ENCODE results near the gene ARVCF.

Gene ARVCF

GRCh38 chr22:20046730-20047129, 30.1 kb upstream of the ARVCF start:
- H3K36me3 ChIP-seq (ENCODE audit: control insufficient read depth, insufficient read depth, low read length): peaks cover 14% of the 10 kb centered on the region
- H3K27ac ChIP-seq (ENCODE audit: low read depth, low read length): no peak overlapping the region
- H3K4me1 ChIP-seq (ENCODE audit: control insufficient read depth, insufficient read depth, low read length): no peaks in the 10 kb centered on the region
- H3K9ac ChIP-seq (ENCODE audit: low read length): no peak overlapping the region
- H3K4me3 ChIP-seq (ENCODE audit: low read length): no peak overlapping the region
- H3K27me3 ChIP-seq (ENCODE audit: control insufficient read depth, insufficient read depth, low read length): no peaks in the 10 kb centered on the region

- H3K9ac ChIP-seq (ENCODE audit: low read length): no peak overlapping the region
- no peaks in the 10 kb centered on the region for H3K27me3 ChIP-seq (ENCODE audit: control insufficient read depth, insufficient read depth, low read length)
- H3K4me3 ChIP-seq (ENCODE audit: low read length): no peak overlapping the region
- H3K4me1 ChIP-seq (ENCODE audit: control insufficient read depth, insufficient read depth, low read length): no peaks in the 10 kb centered on the region
- no peak overlapping the region for H3K27ac ChIP-seq (ENCODE audit: low read depth, low read length)
- peaks cover 14% of the 10 kb centered on the region for H3K36me3 ChIP-seq (ENCODE audit: control insufficient read depth, insufficient read depth, low read length)
Observed at GRCh38 chr22:20044495-20045151, 28.0 kb upstream of the ARVCF start.

- H3K9ac ChIP-seq (ENCODE audit: low read length): no peak overlapping the region
- H3K4me3 ChIP-seq (ENCODE audit: low read length): no peak overlapping the region
- no peaks in the 10 kb centered on the region for H3K4me1 ChIP-seq (ENCODE audit: control insufficient read depth, insufficient read depth, low read length)
- peaks cover 14% of the 10 kb centered on the region for H3K36me3 ChIP-seq (ENCODE audit: control insufficient read depth, insufficient read depth, low read length)
- no peaks in the 10 kb centered on the region for H3K27me3 ChIP-seq (ENCODE audit: control insufficient read depth, insufficient read depth, low read length)
- no peak overlapping the region for H3K27ac ChIP-seq (ENCODE audit: low read depth, low read length)
Observed at GRCh38 chr22:20043997-20044342, 27.3 kb upstream of the ARVCF start.

- H3K4me3 ChIP-seq (ENCODE audit: low read length): no peak overlapping the region
- no peaks in the 10 kb centered on the region for H3K27me3 ChIP-seq (ENCODE audit: control insufficient read depth, insufficient read depth, low read length)
- H3K36me3 ChIP-seq (ENCODE audit: control insufficient read depth, insufficient read depth, low read length): peaks cover 13% of the 10 kb centered on the region
- no peak overlapping the region for H3K9ac ChIP-seq (ENCODE audit: low read length)
- H3K27ac ChIP-seq (ENCODE audit: low read depth, low read length): no peak overlapping the region
- no peaks in the 10 kb centered on the region for H3K4me1 ChIP-seq (ENCODE audit: control insufficient read depth, insufficient read depth, low read length)
Observed at GRCh38 chr22:20043057-20043996, 26.7 kb upstream of the ARVCF start.

- peaks cover 16% of the 10 kb centered on the region for H3K36me3 ChIP-seq (ENCODE audit: control insufficient read depth, insufficient read depth, low read length)
- no peak overlapping the region for H3K4me3 ChIP-seq (ENCODE audit: low read length)
- H3K9ac ChIP-seq (ENCODE audit: low read length): no peak overlapping the region
- H3K4me1 ChIP-seq (ENCODE audit: control insufficient read depth, insufficient read depth, low read length): no peaks in the 10 kb centered on the region
- H3K27me3 ChIP-seq (ENCODE audit: control insufficient read depth, insufficient read depth, low read length): no peaks in the 10 kb centered on the region
- no peak overlapping the region for H3K27ac ChIP-seq (ENCODE audit: low read depth, low read length)
Observed at GRCh38 chr22:20040327-20041200, 23.9 kb upstream of the ARVCF start.

GRCh38 chr22:20039683-20040325, 23.2 kb upstream of the ARVCF start:
- H3K9ac ChIP-seq (ENCODE audit: low read length): no peak overlapping the region
- peaks cover 15% of the 10 kb centered on the region for H3K36me3 ChIP-seq (ENCODE audit: control insufficient read depth, insufficient read depth, low read length)
- no peak overlapping the region for H3K27ac ChIP-seq (ENCODE audit: low read depth, low read length)
- H3K4me3 ChIP-seq (ENCODE audit: low read length): no peak overlapping the region
- no peaks in the 10 kb centered on the region for H3K4me1 ChIP-seq (ENCODE audit: control insufficient read depth, insufficient read depth, low read length)
- H3K27me3 ChIP-seq (ENCODE audit: control insufficient read depth, insufficient read depth, low read length): no peaks in the 10 kb centered on the region

GRCh38 chr22:20038574-20038973, 22.0 kb upstream of the ARVCF start:
- Histone ChIP-seq H3K36me3 (ENCODE audit: control insufficient read depth, insufficient read depth, low read length) (peaks cover 8% of the 10 kb centered on the region), H3K4me1 (ENCODE audit: control insufficient read depth, insufficient read depth, low read length) (no peaks in the 10 kb centered on the region), H3K9ac (ENCODE audit: low read length) (no peak overlapping the region), H3K27me3 (ENCODE audit: control insufficient read depth, insufficient read depth, low read length) (no peaks in the 10 kb centered on the region), H3K27ac (ENCODE audit: low read depth, low read length) (no peak overlapping the region), H3K4me3 (ENCODE audit: low read length) (no peak overlapping the region)

- Histone ChIP-seq H3K27ac (ENCODE audit: low read depth, low read length) (no peak overlapping the region), H3K4me1 (ENCODE audit: control insufficient read depth, insufficient read depth, low read length) (no peaks in the 10 kb centered on the region), H3K27me3 (ENCODE audit: control insufficient read depth, insufficient read depth, low read length) (no peaks in the 10 kb centered on the region), H3K36me3 (ENCODE audit: control insufficient read depth, insufficient read depth, low read length) (peaks cover 5% of the 10 kb centered on the region), H3K4me3 (ENCODE audit: low read length) (no peak overlapping the region), H3K9ac (ENCODE audit: low read length) (no peak overlapping the region)
Observed at GRCh38 chr22:20037419-20037818, 20.8 kb upstream of the ARVCF start.

GRCh38 chr22:20036535-20037392, 20.1 kb upstream of the ARVCF start:
- H3K27ac ChIP-seq (ENCODE audit: low read depth, low read length): no peak overlapping the region
- no peak overlapping the region for H3K4me3 ChIP-seq (ENCODE audit: low read length)
- H3K27me3 ChIP-seq (ENCODE audit: control insufficient read depth, insufficient read depth, low read length): no peaks in the 10 kb centered on the region
- H3K4me1 ChIP-seq (ENCODE audit: control insufficient read depth, insufficient read depth, low read length): no peaks in the 10 kb centered on the region
- no peak overlapping the region for H3K9ac ChIP-seq (ENCODE audit: low read length)
- peaks cover 5% of the 10 kb centered on the region for H3K36me3 ChIP-seq (ENCODE audit: control insufficient read depth, insufficient read depth, low read length)

- H3K27me3 ChIP-seq (ENCODE audit: control insufficient read depth, insufficient read depth, low read length): no peaks in the 10 kb centered on the region
- H3K4me3 ChIP-seq (ENCODE audit: low read length): no peak overlapping the region
- no peaks in the 10 kb centered on the region for H3K4me1 ChIP-seq (ENCODE audit: control insufficient read depth, insufficient read depth, low read length)
- H3K9ac ChIP-seq (ENCODE audit: low read length): no peak overlapping the region
- peaks cover 7% of the 10 kb centered on the region for H3K36me3 ChIP-seq (ENCODE audit: control insufficient read depth, insufficient read depth, low read length)
- H3K27ac ChIP-seq (ENCODE audit: low read depth, low read length): no peak overlapping the region
Observed at GRCh38 chr22:20036084-20036482, 19.5 kb upstream of the ARVCF start.

- Histone ChIP-seq H3K27me3 (ENCODE audit: control insufficient read depth, insufficient read depth, low read length) (no peaks in the 10 kb centered on the region), H3K27ac (ENCODE audit: low read depth, low read length) (no peak overlapping the region), H3K4me1 (ENCODE audit: control insufficient read depth, insufficient read depth, low read length) (no peaks in the 10 kb centered on the region), H3K9ac (ENCODE audit: low read length) (no peak overlapping the region), H3K36me3 (ENCODE audit: control insufficient read depth, insufficient read depth, low read length) (peaks cover 7% of the 10 kb centered on the region), H3K4me3 (ENCODE audit: low read length) (no peak overlapping the region)
Observed at GRCh38 chr22:20035375-20036083, 18.9 kb upstream of the ARVCF start.

All from rectal smooth muscle tissue (tissue), 1 donor.